Measurements from ENCODE around the gene CD7. TPM values are rescaled to one million over a fixed set of nuclear protein-coding genes. Genes with fewer than 3 reads are reported as not detected.

The CD7 gene
- total and polyA plus RNA-seq, 9 of the 15 experiments (the other 6 are each of a cell fraction or from before 2014, with no cell fraction given): 0.21 to 0.35 TPM; not detected in 7

DNA sequence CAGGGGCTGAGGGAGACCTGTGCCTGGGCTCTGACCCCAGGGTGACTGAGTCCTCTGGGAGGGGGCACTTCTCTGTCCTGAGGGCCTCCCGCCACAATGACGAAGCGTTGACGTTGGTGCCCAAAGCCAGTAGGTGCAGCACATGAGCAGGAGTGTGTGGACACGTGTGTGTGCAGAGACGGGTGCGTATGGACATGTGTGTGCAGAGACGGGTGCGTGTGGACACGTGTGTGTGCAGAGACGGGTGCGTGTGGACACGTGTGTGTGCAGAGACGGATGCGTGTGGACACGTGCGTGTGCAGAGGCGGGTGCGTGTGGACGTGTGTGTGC, 726 bp upstream of the CD7 start (continued):
- no peak for TF ChIP-seq ZNF445 (CRISPR knock-in tag; IDR thresholded peaks at IDR 0.05; ENCODE audit: low read depth)

DNA sequence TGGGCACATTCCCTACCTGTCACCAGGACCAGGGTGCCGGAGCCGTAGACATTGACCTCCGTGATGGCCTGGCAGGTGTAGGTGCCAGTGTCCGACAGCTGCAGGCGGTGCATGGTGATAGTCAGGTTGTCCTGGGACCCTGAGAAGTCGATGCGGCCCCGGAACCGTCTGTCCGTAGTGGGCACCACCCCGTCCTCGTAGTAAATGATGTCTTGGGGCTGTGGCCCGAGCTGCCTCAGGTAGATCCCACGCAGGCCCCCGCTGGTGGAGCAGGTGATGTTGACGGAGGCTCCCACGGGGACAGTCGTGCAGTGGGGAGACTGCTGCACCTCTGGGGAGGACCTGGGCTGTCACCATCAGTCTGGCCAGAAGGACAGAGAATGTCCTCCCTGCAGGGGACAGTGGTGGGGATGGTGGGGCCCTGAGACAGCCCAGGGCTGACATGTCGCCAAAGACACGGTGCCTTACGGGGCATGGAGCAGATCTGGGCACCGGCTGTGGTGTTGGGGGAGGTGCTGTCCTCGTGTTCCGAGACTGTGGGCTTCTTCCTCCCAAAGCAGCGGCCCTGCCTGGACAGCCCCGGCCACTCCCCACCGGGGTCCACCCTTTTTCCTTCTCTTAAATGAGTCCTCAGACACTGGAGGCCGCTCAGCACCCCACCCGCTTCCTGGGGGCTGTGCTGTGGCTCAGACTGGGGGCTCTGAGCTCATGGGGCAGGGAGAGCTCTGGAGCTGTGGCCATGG, 586 bp downstream of the CD7 start:
- H4K20me1 ChIP-seq (replicated peaks; ENCODE audit: control insufficient read depth, insufficient read depth, low read length): no peaks in the 10 kb centered on the region
- H3K27ac ChIP-seq (ENCODE audit: extremely low read depth, low read depth, low read length): no peak overlapping the region
- no peaks in the 10 kb centered on the region for H3K27me3 ChIP-seq (ENCODE audit: control insufficient read depth in 2 of 2, insufficient read depth in 2 of 2, low read length in 2 of 2)
- no peak overlapping the region for H3K4me3 ChIP-seq
- no peaks in the 10 kb centered on the region for H3K36me3 ChIP-seq (ENCODE audit: control insufficient read depth, insufficient read depth, low read length)
- ATAC-seq: no peak
- H3K9me1 ChIP-seq (ENCODE audit: control insufficient read depth, insufficient read depth, low read length): no peaks in the 10 kb centered on the region
- peaks cover 10% of the 10 kb centered on the region for H3K9me3 ChIP-seq (replicated peaks; ENCODE audit: control insufficient read depth, insufficient read depth, low read depth, low read length)
- POLR2A ChIA-PET: interaction anchor here (0.9 to 1.0 kb wide), 2 partner anchors 21 to 24 kb away, joined by 3 to 5 read pairs; no protein-coding TSS in a partner anchor
- BruUV-seq (replicated peaks): no TSS peak
- CTCF ChIA-PET (ENCODE audit: low intra/inter-chr PET ratio): no interaction called here
- 66% methylated on average over 23 of the region's 29 CpGs for WGBS (ENCODE audit: insufficient coverage, low coverage, missing lambda C conversion rate)
- no peak for FAIRE-seq
- intact Hi-C loops (cut with micrococcal nuclease) (no loop called here), in situ Hi-C loops (cut with MboI) (no loop called here)
- H3K4me2 ChIP-seq (ENCODE audit: insufficient read depth, low read length): no peak overlapping the region
- no peak for DNase-seq (ENCODE audit: extremely low read depth in 1 of 4, low spot score in 3 of 4)
- peak overlapping the region in 1 of 2 experiments; percentile 71; a peak in 2 of 4 replicates for H3K9ac ChIP-seq (ENCODE audit: insufficient read depth in 1 of 2, low read depth in 2 of 2, low read length in 2 of 2)
- no peaks in the 10 kb centered on the region for H3K79me2 ChIP-seq (ENCODE audit: control insufficient read depth, insufficient read depth, low read length)
- peaks cover 13 to 84% of the 10 kb centered on the region in 2 experiments; a peak in 4 of 5 replicates for H3K4me1 ChIP-seq (replicated peaks in 1 of 2; ENCODE audit: control insufficient read depth in 2 of 2, insufficient read depth in 2 of 2, low read length in 2 of 2)
- H2AFZ ChIP-seq (ENCODE audit: low read depth, low read length): peak overlapping the region; percentile 44; the same call in 1 of the 2 replicates
- TF ChIP-seq BRCA1 (IDR thresholded peaks at IDR 0.05) (no peak), BRCA1 (CRISPR knock-in tag; IDR thresholded peaks at IDR 0.05) (no peak), ZC3H4 (CRISPR knock-in tag; IDR thresholded peaks at IDR 0.05; ENCODE audit: borderline replicate concordance) (no peak), MAZ (CRISPR knock-in tag; conservative IDR thresholded peaks at IDR 0.05 in 1 of 2, IDR thresholded peaks at IDR 0.05 in 1 of 2) (no peak), CSDE1 (IDR thresholded peaks at IDR 0.05) (no peak), C11orf30 (IDR thresholded peaks at IDR 0.05; ENCODE audit: low read depth) (no peak), ZNF780A (CRISPR knock-in tag; IDR thresholded peaks at IDR 0.05) (no peak), TCFL5 (CRISPR knock-in tag; conservative IDR thresholded peaks at IDR 0.05) (no peak), PURB (CRISPR knock-in tag; IDR thresholded peaks at IDR 0.05; ENCODE audit: low read depth) (no peak)
- TF ChIP-seq, protein P1, sequence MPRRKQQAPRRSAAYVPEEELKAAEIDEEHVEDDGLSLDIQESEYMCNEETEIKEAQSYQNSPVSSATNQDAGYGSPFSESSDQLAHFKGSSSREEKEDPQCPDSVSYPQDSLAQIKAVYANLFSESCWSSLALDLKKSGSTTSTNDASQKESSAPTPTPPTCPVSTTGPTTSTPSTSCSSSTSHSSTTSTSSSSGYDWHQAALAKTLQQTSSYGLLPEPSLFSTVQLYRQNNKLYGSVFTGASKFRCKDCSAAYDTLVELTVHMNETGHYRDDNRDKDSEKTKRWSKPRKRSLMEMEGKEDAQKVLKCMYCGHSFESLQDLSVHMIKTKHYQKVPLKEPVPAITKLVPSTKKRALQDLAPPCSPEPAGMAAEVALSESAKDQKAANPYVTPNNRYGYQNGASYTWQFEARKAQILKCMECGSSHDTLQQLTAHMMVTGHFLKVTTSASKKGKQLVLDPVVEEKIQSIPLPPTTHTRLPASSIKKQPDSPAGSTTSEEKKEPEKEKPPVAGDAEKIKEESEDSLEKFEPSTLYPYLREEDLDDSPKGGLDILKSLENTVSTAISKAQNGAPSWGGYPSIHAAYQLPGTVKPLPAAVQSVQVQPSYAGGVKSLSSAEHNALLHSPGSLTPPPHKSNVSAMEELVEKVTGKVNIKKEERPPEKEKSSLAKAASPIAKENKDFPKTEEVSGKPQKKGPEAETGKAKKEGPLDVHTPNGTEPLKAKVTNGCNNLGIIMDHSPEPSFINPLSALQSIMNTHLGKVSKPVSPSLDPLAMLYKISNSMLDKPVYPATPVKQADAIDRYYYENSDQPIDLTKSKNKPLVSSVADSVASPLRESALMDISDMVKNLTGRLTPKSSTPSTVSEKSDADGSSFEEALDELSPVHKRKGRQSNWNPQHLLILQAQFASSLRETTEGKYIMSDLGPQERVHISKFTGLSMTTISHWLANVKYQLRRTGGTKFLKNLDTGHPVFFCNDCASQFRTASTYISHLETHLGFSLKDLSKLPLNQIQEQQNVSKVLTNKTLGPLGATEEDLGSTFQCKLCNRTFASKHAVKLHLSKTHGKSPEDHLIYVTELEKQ (CRISPR knock-in tag; IDR thresholded peaks at IDR 0.05): no peak
- TF ChIP-seq, protein P2, sequence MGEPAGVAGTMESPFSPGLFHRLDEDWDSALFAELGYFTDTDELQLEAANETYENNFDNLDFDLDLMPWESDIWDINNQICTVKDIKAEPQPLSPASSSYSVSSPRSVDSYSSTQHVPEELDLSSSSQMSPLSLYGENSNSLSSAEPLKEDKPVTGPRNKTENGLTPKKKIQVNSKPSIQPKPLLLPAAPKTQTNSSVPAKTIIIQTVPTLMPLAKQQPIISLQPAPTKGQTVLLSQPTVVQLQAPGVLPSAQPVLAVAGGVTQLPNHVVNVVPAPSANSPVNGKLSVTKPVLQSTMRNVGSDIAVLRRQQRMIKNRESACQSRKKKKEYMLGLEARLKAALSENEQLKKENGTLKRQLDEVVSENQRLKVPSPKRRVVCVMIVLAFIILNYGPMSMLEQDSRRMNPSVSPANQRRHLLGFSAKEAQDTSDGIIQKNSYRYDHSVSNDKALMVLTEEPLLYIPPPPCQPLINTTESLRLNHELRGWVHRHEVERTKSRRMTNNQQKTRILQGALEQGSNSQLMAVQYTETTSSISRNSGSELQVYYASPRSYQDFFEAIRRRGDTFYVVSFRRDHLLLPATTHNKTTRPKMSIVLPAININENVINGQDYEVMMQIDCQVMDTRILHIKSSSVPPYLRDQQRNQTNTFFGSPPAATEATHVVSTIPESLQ (CRISPR knock-in tag; IDR thresholded peaks at IDR 0.05): no peak
- TF ChIP-seq, protein P3, sequence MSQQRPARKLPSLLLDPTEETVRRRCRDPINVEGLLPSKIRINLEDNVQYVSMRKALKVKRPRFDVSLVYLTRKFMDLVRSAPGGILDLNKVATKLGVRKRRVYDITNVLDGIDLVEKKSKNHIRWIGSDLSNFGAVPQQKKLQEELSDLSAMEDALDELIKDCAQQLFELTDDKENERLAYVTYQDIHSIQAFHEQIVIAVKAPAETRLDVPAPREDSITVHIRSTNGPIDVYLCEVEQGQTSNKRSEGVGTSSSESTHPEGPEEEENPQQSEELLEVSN (IDR thresholded peaks at IDR 0.05; ENCODE audit: borderline replicate concordance in 1 of 2, extremely low read depth in 1 of 2, insufficient read depth in 1 of 2, insufficient read length in 1 of 2, low read depth in 1 of 2, low read length in 1 of 2, poor library complexity in 1 of 2, severe bottlenecking in 1 of 2): no peak

All from K562 (cell line).